ENCODE data around the gene GTF2A1L. TPM values are rescaled to one million over a fixed set of nuclear protein-coding genes. Genes with fewer than 3 reads are reported as not detected.
"Not testable (repeated sequence)": the region's sequence is repeated elsewhere in the genome, so short reads cannot be mapped to it uniquely, and the experiment has no call there.

Gene GTF2A1L
- total RNA-seq, 2 experiments from 2014 or later = not detected

DNA sequence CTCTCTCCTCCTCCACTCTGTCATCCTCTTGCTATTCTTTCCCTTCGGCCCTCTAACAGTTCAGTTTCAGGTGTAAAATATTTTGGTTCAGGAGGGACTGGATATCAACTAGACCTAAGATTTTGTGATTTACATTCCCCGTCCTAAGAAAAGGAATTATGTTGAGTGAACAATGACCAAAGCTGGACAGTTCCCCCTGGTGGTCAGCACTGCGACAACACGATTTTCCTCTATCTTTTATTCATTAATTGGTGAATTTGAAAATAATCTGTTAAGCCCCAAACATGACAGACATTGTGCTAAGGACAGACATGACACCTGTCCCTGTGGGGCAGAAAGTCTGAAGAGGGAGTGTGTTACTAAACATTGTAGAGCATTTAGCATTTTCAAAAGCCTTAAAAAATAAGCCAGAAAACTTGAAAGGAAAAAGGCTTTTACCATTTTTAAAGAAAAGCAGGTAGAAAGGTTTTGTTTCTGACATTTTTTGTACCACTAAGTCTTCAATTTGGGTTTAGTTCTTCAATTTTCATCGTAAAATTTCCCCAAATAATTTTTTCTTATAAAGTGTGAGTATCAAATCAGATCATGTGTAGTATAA lies 28.4 kb upstream of the GTF2A1L start:
- intact Hi-C loops (cut with micrococcal nuclease) = no loop called here
- no peaks in the 10 kb centered on the region for H3K27me3 Mint-ChIP-seq
- H3K4me1 Mint-ChIP-seq (ENCODE audit: low read depth) = no peaks in the 10 kb centered on the region
- no peak overlapping the region for H3K4me3 Mint-ChIP-seq
- POLR2A ChIA-PET = no interaction called here
- H3K27ac Mint-ChIP-seq = no peak overlapping the region
- no peaks in the 10 kb centered on the region for H3K36me3 Mint-ChIP-seq
- H3K9me3 Mint-ChIP-seq = no peaks in the 10 kb centered on the region
- CTCF ChIA-PET = no interaction called here
- DNase-seq = no peak

DNA sequence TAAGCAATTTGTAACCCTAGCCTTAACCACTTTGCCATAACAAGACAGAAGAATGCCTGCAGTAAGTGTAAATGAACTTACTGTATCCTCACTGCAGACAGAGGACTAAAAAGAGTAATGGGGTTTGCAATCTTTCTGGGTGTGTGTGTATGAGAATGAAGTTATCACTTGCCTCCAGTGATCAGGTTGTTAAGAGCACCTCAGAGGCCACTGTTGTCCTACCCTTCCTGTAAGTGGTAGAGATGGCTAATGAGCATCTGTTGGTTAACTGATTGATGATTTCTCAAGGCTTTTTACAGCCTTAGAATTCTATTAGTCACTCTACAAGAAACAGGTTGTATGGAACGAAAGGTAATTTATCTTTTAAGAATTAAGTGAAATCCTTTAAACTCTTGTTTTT lies 27.6 kb upstream of the GTF2A1L start:
- CTCF ChIA-PET = interaction anchor here (0.7 kb wide), 1 partner anchor 132 kb away, joined by 3 read pairs; no protein-coding TSS in a partner anchor
- intact Hi-C loops (cut with micrococcal nuclease) = no loop called here
- H3K4me3 Mint-ChIP-seq = no peak overlapping the region

DNA sequence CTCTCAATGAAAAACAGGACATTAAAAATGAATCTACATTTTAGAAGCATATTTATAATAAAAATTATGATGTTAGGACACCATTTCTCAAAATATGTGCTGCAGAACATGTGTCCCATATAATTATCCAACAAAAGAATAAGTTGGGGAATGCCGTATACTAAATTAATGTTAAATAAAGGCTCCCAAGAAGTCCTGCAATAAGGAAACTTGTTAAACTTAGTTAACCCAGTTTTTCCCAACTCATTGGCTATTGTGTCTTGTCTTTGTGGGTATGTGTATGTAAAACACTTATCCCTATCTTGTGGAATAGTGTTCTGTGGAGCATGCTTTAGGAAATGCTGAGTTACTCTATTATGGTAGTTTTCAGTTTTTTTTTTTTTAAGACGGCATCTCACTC lies 25.6 kb upstream of the GTF2A1L start:
- no peak for DNase-seq
- ChIA-PET CTCF (interaction anchor here (1.6 kb wide), 1 partner anchor 8 kb away, joined by 4 read pairs; no protein-coding TSS in a partner anchor), POLR2A (no interaction called here)
- Mint-ChIP-seq H3K27me3 (no peaks in the 10 kb centered on the region), H3K27ac (no peak overlapping the region), H3K4me1 (ENCODE audit: low read depth) (no peaks in the 10 kb centered on the region), H3K4me3 (no peak overlapping the region), H3K9me3 (no peaks in the 10 kb centered on the region), H3K36me3 (no peaks in the 10 kb centered on the region)
- intact Hi-C loops (cut with micrococcal nuclease) = no loop called here

More for the DNA sequence above, 27.6 kb upstream of the GTF2A1L start:
- no peak for DNase-seq
- H3K27ac Mint-ChIP-seq = no peak overlapping the region
- POLR2A ChIA-PET = no interaction called here
- H3K27me3 Mint-ChIP-seq = no peaks in the 10 kb centered on the region
- H3K36me3 Mint-ChIP-seq = no peaks in the 10 kb centered on the region
- H3K4me1 Mint-ChIP-seq (ENCODE audit: low read depth) = no peaks in the 10 kb centered on the region
- no peaks in the 10 kb centered on the region for H3K9me3 Mint-ChIP-seq

DNA sequence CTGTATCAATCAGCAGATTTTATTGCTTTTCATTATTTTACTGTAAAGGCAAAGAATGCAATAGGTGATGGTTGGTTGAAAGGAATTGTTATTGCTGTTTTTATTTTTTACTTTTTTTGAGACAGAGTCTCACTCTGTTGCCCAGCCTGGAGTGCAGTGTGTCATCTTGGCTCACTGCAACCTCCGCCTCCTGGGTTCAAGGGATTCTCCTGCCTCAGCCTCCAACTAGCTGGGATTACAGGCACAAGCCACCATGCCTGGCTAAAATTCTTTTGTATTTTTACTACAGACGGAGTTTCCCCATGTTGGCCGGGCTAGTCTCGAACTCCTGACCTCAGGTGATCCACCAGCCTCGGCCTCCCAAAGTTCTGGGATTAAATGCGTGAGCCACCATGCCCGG lies 20.9 kb upstream of the GTF2A1L start:
- H3K27me3 Mint-ChIP-seq; H3K9me3 Mint-ChIP-seq; H3K4me1 Mint-ChIP-seq (ENCODE audit: low read depth); POLR2A ChIA-PET; intact Hi-C loops (cut with micrococcal nuclease); H3K36me3 Mint-ChIP-seq; H3K4me3 Mint-ChIP-seq; DNase-seq; H3K27ac Mint-ChIP-seq; CTCF ChIA-PET: not testable (repeated sequence)

DNA sequence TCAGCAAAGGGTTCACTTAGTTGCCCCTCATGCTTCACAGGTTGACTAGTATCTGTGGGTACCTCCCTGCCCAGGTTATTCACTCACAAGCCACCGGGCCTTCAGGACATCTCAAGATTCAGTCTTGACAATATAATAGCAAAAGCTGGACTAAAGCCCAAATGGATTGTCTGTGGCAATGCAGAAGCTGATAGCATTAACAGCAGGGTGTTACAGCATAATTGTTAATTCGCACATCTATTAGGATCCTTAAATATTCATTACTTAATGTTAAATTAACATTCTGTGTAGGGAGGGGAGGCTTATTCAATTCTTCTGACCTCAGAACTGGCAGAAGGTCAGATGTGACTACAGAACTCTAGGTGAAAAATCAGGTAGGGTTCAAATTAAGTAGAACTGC lies 20.2 kb upstream of the GTF2A1L start:
- intact Hi-C loops (cut with micrococcal nuclease) = no loop called here
- POLR2A ChIA-PET = no interaction called here

DNA sequence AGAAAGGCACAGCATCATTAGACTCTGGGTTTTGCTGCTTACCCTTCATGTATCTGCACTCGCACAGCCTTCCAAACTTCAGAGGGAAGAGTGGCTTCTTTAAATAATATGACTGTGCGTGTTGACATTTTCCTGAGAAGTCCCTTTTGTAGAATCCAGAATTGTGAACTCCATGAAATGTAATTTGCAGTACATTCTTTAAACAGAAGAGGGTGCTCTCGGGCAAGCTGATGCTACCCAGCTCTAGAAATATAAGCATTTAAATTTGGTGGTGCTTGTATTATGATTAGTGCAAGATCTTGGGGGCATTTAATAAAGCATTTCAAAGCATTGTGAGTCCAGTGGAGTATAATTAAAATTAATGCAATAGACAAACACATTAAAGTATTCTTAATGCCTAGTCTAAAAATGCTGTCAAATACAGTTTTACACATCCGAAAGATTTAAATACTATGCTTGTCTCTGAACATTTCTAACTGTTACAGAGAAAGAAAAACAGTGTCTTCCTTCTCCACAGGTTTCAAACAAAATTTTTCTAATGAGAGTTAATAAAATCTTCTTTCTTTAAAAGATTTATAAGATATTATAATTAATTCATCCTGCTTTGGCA lies 17.3 kb upstream of the GTF2A1L start:
- DNase-seq = no peak
- ChIA-PET CTCF (interaction anchor here (1.0 to 1.6 kb wide), 2 partner anchors 9 to 17 kb away, joined by 4 to 5 read pairs; partner anchors contain the start of gene GTF2A1L), POLR2A (no interaction called here)
- H3K4me3 Mint-ChIP-seq = no peak overlapping the region
- H3K27me3 Mint-ChIP-seq = peaks cover 4% of the 10 kb centered on the region
- no peaks in the 10 kb centered on the region for H3K9me3 Mint-ChIP-seq
- no peak overlapping the region for H3K27ac Mint-ChIP-seq
- intact Hi-C loops (cut with micrococcal nuclease) = loop anchor here (5.0 kb wide), 3 partner anchors 347 to 1892 kb away; no protein-coding TSS in a partner anchor
- H3K36me3 Mint-ChIP-seq = no peaks in the 10 kb centered on the region
- no peaks in the 10 kb centered on the region for H3K4me1 Mint-ChIP-seq (ENCODE audit: low read depth)

More for the DNA sequence above, 20.2 kb upstream of the GTF2A1L start:
- CTCF ChIA-PET = no interaction called here
- Mint-ChIP-seq H3K4me1 (ENCODE audit: low read depth) (no peaks in the 10 kb centered on the region), H3K9me3 (no peaks in the 10 kb centered on the region), H3K4me3 (no peak overlapping the region), H3K36me3 (no peaks in the 10 kb centered on the region), H3K27ac (no peak overlapping the region), H3K27me3 (peaks cover 4% of the 10 kb centered on the region)
- DNase-seq = no peak

DNA sequence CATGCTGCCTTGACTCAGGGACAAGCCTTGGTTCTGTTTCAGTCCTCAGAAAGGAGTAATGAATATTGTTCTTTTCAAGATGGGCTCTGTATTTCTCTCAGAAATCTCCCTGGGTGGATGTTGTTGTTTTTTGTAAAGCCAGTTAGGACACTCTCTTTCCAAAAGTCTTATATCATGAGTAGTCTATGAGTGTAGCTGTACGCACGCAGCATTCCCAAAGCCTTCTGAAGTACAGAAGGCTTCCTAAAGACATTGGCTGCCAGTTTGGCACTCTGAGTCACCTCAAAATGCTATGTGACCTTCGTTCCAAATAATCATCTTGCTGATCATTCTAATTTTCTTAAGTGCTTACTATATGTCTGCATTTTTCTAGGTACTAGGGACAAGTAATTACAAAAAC lies 16.7 kb upstream of the GTF2A1L start:
- Mint-ChIP-seq H3K9me3 (no peaks in the 10 kb centered on the region), H3K36me3 (no peaks in the 10 kb centered on the region), H3K27me3 (peaks cover 4% of the 10 kb centered on the region), H3K4me3 (no peak overlapping the region), H3K4me1 (ENCODE audit: low read depth) (no peaks in the 10 kb centered on the region), H3K27ac (no peak overlapping the region)
- ChIA-PET CTCF (interaction anchor here (1.6 kb wide), 1 partner anchor 16 kb away, joined by 5 read pairs; the partner anchor contains the start of gene GTF2A1L), POLR2A (no interaction called here)
- intact Hi-C loops (cut with micrococcal nuclease) = loop anchor here (5.0 kb wide), 3 partner anchors 346 to 1891 kb away; no protein-coding TSS in a partner anchor
- no peak for DNase-seq

DNA sequence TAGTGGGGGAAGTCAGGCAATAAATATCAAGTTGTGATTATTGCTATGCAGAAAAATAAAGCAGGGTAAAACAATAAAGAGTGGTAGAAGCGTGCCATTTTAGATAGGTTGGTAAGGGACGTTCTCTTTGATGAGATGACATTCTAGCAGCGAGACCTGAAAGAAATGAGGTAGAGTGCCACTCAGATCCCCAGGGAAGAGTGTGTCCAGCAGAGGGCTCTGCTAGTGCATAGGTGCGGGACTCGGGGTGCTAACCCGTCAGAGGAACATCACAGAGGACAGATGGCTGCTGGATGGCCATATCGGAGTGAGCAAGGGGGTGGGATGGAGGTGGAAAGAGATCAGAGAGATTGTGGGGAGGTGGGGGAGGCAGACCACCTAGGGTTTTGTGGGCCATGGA lies 16.3 kb upstream of the GTF2A1L start:
- Mint-ChIP-seq H3K27me3 (peaks cover 4% of the 10 kb centered on the region), H3K4me3 (no peak overlapping the region), H3K36me3 (no peaks in the 10 kb centered on the region), H3K9me3 (no peaks in the 10 kb centered on the region), H3K27ac (no peak overlapping the region), H3K4me1 (ENCODE audit: low read depth) (no peaks in the 10 kb centered on the region)
- CTCF ChIA-PET = interaction anchor here (1.6 kb wide), 1 partner anchor 16 kb away, joined by 5 read pairs; the partner anchor contains the start of gene GTF2A1L
- DNase-seq = peak; percentile 20
- intact Hi-C loops (cut with micrococcal nuclease) = loop anchor here (5.0 kb wide), 3 partner anchors 346 to 1891 kb away; no protein-coding TSS in a partner anchor
- POLR2A ChIA-PET = no interaction called here

DNA sequence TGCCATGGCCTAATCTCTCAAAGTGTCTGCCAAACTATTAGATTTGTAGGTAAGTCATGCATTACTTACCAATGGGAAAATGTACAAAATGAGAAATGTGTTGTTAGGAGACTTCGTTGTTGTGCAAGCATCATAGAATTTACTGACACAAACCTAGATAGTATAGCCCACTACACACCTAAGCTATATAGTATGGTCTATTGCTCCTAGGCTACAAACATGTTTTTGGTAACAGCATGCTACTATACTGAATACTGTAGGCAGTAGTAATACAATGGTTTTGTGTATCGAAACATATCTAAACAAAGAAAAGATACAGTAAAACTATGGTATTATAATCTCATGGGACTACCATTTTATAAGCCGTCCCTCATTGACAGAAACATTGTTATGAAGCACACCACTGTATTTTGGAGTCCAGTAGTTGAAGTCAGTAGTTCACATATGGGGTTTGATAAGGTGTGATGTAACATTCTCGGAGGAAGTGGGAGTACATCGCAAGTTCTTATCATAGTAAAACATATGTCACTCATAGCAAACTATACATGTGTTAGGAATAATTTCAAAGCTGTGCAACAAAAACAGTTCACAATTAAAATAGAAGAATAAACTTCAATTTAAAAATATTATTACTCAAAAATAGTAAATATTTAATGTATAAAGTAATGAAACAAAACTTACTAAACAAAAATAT lies 12.0 kb upstream of the GTF2A1L start:
- intact Hi-C loops (cut with micrococcal nuclease) = no loop called here
- H3K9me3 Mint-ChIP-seq = no peaks in the 10 kb centered on the region
- H3K27me3 Mint-ChIP-seq = peaks cover 10% of the 10 kb centered on the region
- ChIA-PET CTCF (no interaction called here), POLR2A (no interaction called here)
- H3K4me1 Mint-ChIP-seq (ENCODE audit: low read depth) = no peaks in the 10 kb centered on the region
- no peak overlapping the region for H3K27ac Mint-ChIP-seq
- no peaks in the 10 kb centered on the region for H3K36me3 Mint-ChIP-seq
- DNase-seq = no peak
- no peak overlapping the region for H3K4me3 Mint-ChIP-seq

DNA sequence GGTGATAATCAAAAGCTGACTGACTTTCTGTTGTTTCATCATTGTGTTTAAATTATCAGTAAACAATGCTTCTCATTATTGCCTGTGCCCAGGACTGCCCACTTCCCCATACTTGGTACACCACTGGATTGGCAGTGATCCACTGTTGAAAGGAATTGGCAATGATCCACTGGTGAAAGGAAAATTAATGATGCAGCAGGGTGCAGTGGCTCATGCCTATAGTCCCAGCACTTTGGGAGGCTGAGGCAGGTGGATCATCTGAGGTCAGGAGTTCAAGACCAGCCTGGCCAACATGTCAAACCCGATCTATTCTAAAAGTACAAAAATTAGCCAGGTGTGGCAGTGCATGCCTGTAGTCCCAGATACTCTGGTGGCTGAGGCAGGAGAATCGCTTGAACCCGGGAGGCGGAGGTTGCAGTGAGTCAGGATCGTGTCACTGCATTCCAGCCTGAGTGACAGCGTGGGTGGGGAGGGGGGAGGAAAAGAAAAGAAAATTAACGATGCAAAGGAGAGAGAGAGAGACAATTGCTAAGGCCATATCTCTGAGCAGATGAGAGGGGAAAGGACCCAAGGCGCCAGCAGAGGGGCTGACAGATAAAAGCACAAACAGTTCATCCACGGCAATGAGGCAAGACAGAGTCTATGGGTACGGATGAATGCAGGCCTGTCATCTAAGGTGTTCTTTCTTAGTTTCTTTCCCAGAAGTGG lies 10.2 kb upstream of the GTF2A1L start:
- peaks cover 11% of the 10 kb centered on the region for H3K27me3 Mint-ChIP-seq
- no peaks in the 10 kb centered on the region for H3K9me3 Mint-ChIP-seq
- intact Hi-C loops (cut with micrococcal nuclease) = no loop called here

DNA sequence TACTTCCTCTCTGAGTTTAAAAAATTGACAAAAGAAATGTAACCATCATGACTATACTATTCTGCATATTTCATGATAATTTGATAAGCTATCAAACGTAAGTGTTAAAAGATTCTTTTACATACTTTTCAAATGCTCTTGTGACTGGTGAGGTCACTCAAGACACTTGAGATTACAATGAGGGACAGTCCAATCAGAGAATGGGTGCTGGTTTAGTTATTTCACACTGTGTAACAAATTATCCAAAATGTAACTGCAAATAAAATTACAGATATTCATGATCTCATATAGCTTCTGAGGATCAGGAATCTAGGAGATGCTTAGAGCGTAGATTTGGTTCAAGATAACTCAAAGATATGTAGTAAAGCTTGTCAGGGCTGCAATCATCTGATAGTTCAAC lies 4.4 kb upstream of the GTF2A1L start:
- peaks cover 13% of the 10 kb centered on the region for H3K27me3 Mint-ChIP-seq
- no peaks in the 10 kb centered on the region for H3K4me1 Mint-ChIP-seq (ENCODE audit: low read depth)
- no peaks in the 10 kb centered on the region for H3K36me3 Mint-ChIP-seq
- ChIA-PET POLR2A (no interaction called here), CTCF (interaction anchor here (0.6 kb wide), 1 partner anchor 1055 kb away, joined by 4 read pairs; no protein-coding TSS in a partner anchor)
- DNase-seq = no peak
- no peak overlapping the region for H3K4me3 Mint-ChIP-seq
- H3K27ac Mint-ChIP-seq = no peak overlapping the region
- intact Hi-C loops (cut with micrococcal nuclease) = no loop called here
- H3K9me3 Mint-ChIP-seq = peaks cover 5% of the 10 kb centered on the region

More for the DNA sequence above, 10.2 kb upstream of the GTF2A1L start:
- Mint-ChIP-seq H3K4me1 (ENCODE audit: low read depth) (no peaks in the 10 kb centered on the region), H3K27ac (no peak overlapping the region), H3K4me3 (no peak overlapping the region), H3K36me3 (no peaks in the 10 kb centered on the region)
- ChIA-PET CTCF (no interaction called here), POLR2A (no interaction called here)
- no peak for DNase-seq

DNA sequence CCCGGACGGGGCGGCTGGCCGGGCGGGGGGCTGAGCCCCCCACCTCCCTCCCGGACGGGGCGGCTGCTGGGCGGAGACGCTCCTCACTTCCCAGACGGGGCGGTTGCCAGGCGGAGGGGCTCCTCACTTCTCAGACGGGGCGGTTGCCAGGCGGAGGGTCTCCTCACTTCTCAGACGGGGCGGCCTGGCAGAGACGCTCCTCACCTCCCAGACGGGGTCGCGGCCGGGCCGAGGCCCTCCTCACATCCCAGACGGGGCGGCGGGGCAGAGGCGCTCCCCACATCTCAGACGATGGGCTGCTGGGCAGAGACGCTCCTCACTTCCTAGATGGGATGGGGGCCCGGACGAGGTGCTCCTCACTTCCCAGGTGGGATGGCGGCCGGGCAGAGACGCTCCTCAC lies 3.1 kb upstream of the GTF2A1L start:
- intact Hi-C loops (cut with micrococcal nuclease); CTCF ChIA-PET; H3K9me3 Mint-ChIP-seq; H3K4me1 Mint-ChIP-seq (ENCODE audit: low read depth); H3K36me3 Mint-ChIP-seq; DNase-seq; POLR2A ChIA-PET; H3K27ac Mint-ChIP-seq; H3K4me3 Mint-ChIP-seq; H3K27me3 Mint-ChIP-seq: not testable (repeated sequence)
